ENCODE data around the gene RAB18. TPM values are rescaled to one million over a fixed set of nuclear protein-coding genes. Genes with fewer than 3 reads are reported as not detected.
A peak's percentile ranks its signal among the peaks of the same experiment; 100 is the strongest.

RAB18 gene
- total RNA-seq, 1 experiment from 2014 or later = 75.9 TPM

GRCh38 chr10:27474741-27475140, 29.4 kb upstream of the RAB18 start:
- intact Hi-C loops (cut with micrococcal nuclease; ENCODE audit: unreplicated experiment) = no loop called here
- CTCF ChIA-PET = no interaction called here

GRCh38 chr10:27479016-27479415, 25.1 kb upstream of the RAB18 start:
- H3K4me1 Mint-ChIP-seq (ENCODE audit: low read depth, unreplicated experiment) = peaks cover 9% of the 10 kb centered on the region
- no TSS peak for BruUV-seq (replicated peaks)
- no peaks in the 10 kb centered on the region for H3K9me3 Mint-ChIP-seq (ENCODE audit: low read depth, unreplicated experiment)
- H3K27ac Mint-ChIP-seq (ENCODE audit: unreplicated experiment) = no peak overlapping the region
- intact Hi-C loops (cut with micrococcal nuclease; ENCODE audit: unreplicated experiment) = no loop called here
- DNase-seq = no peak
- CTCF ChIA-PET = interaction anchor here (0.7 kb wide), 1 partner anchor 361 kb away, joined by 3 read pairs; no protein-coding TSS in a partner anchor
- no peaks in the 10 kb centered on the region for H3K27me3 Mint-ChIP-seq (ENCODE audit: unreplicated experiment)
- TF ChIP-seq, protein P1, sequence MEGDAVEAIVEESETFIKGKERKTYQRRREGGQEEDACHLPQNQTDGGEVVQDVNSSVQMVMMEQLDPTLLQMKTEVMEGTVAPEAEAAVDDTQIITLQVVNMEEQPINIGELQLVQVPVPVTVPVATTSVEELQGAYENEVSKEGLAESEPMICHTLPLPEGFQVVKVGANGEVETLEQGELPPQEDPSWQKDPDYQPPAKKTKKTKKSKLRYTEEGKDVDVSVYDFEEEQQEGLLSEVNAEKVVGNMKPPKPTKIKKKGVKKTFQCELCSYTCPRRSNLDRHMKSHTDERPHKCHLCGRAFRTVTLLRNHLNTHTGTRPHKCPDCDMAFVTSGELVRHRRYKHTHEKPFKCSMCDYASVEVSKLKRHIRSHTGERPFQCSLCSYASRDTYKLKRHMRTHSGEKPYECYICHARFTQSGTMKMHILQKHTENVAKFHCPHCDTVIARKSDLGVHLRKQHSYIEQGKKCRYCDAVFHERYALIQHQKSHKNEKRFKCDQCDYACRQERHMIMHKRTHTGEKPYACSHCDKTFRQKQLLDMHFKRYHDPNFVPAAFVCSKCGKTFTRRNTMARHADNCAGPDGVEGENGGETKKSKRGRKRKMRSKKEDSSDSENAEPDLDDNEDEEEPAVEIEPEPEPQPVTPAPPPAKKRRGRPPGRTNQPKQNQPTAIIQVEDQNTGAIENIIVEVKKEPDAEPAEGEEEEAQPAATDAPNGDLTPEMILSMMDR (IDR thresholded peaks at IDR 0.05; ENCODE audit: unreplicated experiment) = no peak
- H3K36me3 Mint-ChIP-seq (ENCODE audit: insufficient read depth, unreplicated experiment) = no peaks in the 10 kb centered on the region
- no peak overlapping the region for H3K4me3 Mint-ChIP-seq (ENCODE audit: low read depth, unreplicated experiment)

More at GRCh38 chr10:27474741-27475140, 29.4 kb upstream of the RAB18 start:
- no TSS peak for BruUV-seq (replicated peaks)
- no peak for DNase-seq
- Mint-ChIP-seq H3K27ac (ENCODE audit: unreplicated experiment) (no peak overlapping the region), H3K4me3 (ENCODE audit: low read depth, unreplicated experiment) (no peak overlapping the region), H3K9me3 (ENCODE audit: low read depth, unreplicated experiment) (no peaks in the 10 kb centered on the region), H3K4me1 (ENCODE audit: low read depth, unreplicated experiment) (no peaks in the 10 kb centered on the region), H3K27me3 (ENCODE audit: unreplicated experiment) (peaks cover 17% of the 10 kb centered on the region), H3K36me3 (ENCODE audit: insufficient read depth, unreplicated experiment) (no peaks in the 10 kb centered on the region)
- TF ChIP-seq, protein P1 (IDR thresholded peaks at IDR 0.05; ENCODE audit: unreplicated experiment) = no peak

DNA sequence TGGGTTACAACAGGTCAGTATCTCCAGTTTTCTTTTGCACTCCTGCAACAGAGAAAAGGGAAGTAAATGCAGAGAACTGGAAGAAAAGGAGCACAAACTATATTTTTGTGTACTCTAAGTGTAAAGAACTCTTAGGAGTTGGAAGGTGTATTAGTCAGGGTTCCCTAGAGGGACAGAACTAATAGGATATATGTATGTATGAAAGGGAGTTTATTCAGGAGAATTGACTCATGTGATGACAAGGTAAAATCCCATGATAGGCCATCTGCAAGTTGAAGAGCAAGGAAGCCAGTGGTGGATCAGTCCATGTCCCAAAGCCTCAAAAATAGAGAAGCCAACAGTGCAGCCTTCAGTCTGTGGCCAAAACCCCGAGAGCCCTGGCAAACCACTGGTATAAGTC, 22.6 kb upstream of the RAB18 start:
- Mint-ChIP-seq H3K36me3 (ENCODE audit: insufficient read depth, unreplicated experiment) (no peaks in the 10 kb centered on the region), H3K4me3 (ENCODE audit: low read depth, unreplicated experiment) (no peak overlapping the region), H3K4me1 (ENCODE audit: low read depth, unreplicated experiment) (peaks cover 9% of the 10 kb centered on the region), H3K27ac (ENCODE audit: unreplicated experiment) (no peak overlapping the region), H3K27me3 (ENCODE audit: unreplicated experiment) (no peaks in the 10 kb centered on the region), H3K9me3 (ENCODE audit: low read depth, unreplicated experiment) (no peaks in the 10 kb centered on the region)
- TF ChIP-seq, protein P1 (IDR thresholded peaks at IDR 0.05; ENCODE audit: unreplicated experiment) = no peak
- CTCF ChIA-PET = interaction anchor here (0.6 kb wide), 1 partner anchor 10 kb away, joined by 3 read pairs; no protein-coding TSS in a partner anchor
- intact Hi-C loops (cut with micrococcal nuclease; ENCODE audit: unreplicated experiment) = no loop called here
- BruUV-seq (replicated peaks) = no TSS peak
- DNase-seq = no peak

- Mint-ChIP-seq H3K4me1 (ENCODE audit: low read depth, unreplicated experiment) (peaks cover 9% of the 10 kb centered on the region), H3K4me3 (ENCODE audit: low read depth, unreplicated experiment) (peak overlapping the region; percentile 62), H3K36me3 (ENCODE audit: insufficient read depth, unreplicated experiment) (no peaks in the 10 kb centered on the region), H3K27ac (ENCODE audit: unreplicated experiment) (peak overlapping the region; percentile 93), H3K9me3 (ENCODE audit: low read depth, unreplicated experiment) (no peaks in the 10 kb centered on the region), H3K27me3 (ENCODE audit: unreplicated experiment) (no peaks in the 10 kb centered on the region)
- TF ChIP-seq, protein P1 (IDR thresholded peaks at IDR 0.05; ENCODE audit: unreplicated experiment) = no peak
- CTCF ChIA-PET = interaction anchor here (0.6 to 1.6 kb wide), 7 partner anchors 21 to 172 kb away, joined by 3 to 12 read pairs (median 3); partner anchors contain the start of gene RAB18
- BruUV-seq (replicated peaks) = no TSS peak
- intact Hi-C loops (cut with micrococcal nuclease; ENCODE audit: unreplicated experiment) = loop anchor here (1.0 kb wide), 1 partner anchor 37 kb away; no protein-coding TSS in a partner anchor
- DNase-seq = peak; percentile 17
Measured at GRCh38 chr10:27482984-27483956, 20.8 kb upstream of the RAB18 start.

Measured in Calu3 (cell line).